Testis (tissue), 3 donors: ENCODE results near the gene RBM4. TPM values are rescaled to one million over a fixed set of nuclear protein-coding genes. Genes with fewer than 3 reads are reported as not detected.

ENCODE experiments used
- DNase-seq: peaks from one replicate; pipeline ENCODE4 v3.0.0-alpha.2; 2019
- H3K27ac ChIP-seq, 2 donors: fragments of 200-600 bp; sonication (generic); one replicate each; pipeline ENCODE4 v1.5.1; 2019
- H3K27me3 ChIP-seq: fragments of 200-600 bp; sonication (generic); one replicate; pipeline ENCODE4 v1.5.1; 2019
- H3K36me3 ChIP-seq: fragments of 200-600 bp; sonication (generic); one replicate; pipeline ENCODE4 v1.5.1; 2017; ENCODE audit warnings: low read depth; ENCODE audit errors: missing control alignments
- H3K4me1 ChIP-seq: fragments of 200-600 bp; sonication (generic); one replicate; pipeline ENCODE4 v1.5.1; 2019
- H3K4me3 ChIP-seq, 2 donors: fragments of 200-600 bp; sonication (generic); one replicate each; pipeline ENCODE4 v1.5.1; 2017 to 2019
- H3K9me3 ChIP-seq: fragments of 200-600 bp; sonication (generic); one replicate; pipeline ENCODE4 v1.5.1; 2017
- CTCF ChIP-seq, 3 experiments: fragments of 450-650 bp in 2 of 3; fragments of 200-600 bp in 1 of 3; sonication (generic) in 1 of 3; IDR thresholded peaks; one replicate each; pipeline ENCODE4 v1.5.1; 2016 to 2019; ENCODE audit warnings: antibody characterized with exemption in 3 of 3, mild to moderate bottlenecking in 2 of 3, moderate library complexity in 1 of 3
- POLR2A ChIP-seq: fragments of 450-650 bp; IDR thresholded peaks from one replicate; pipeline ENCODE4 v1.6.1; 2017; ENCODE audit warnings: antibody characterized with exemption, mild to moderate bottlenecking, moderate library complexity
- WGBS, 2 donors: methylation state at CpG; one replicate each; pipeline ENCODE4 v1.1.5; 2018; 5-methylcytosine and 5-hydroxymethylcytosine counted together
- intact Hi-C: fragments of 100-400 bp; cut with DNase I; formaldehyde crosslinking; loops from one replicate; pipeline ENCODE4 v1.15.1; 2023; ENCODE audit warnings: low total_unique reads
- polyA plus RNA-seq: library from polyadenylated mRNA; stranded (reverse); fragments of 350-450 nt; fragmentation: Illumina TruSeq; extraction: RNeasy Lipid Tissue Mini Kit (QIAGEN cat#74804); gene quantifications from one replicate; pipeline ENCODE4 v1.2.3, GENCODE V29; 2014; ENCODE audit warnings: low read depth, low replicate concordance; ENCODE audit not compliant: insufficient read depth
- total RNA-seq, 2 donors: library from RNA; depleted of rRNA; stranded (reverse); fragments of >200 nt; gene quantifications; one replicate each; pipeline ENCODE4 v1.2.3, GENCODE V29; 2016

RBM4 gene
- total and polyA plus RNA-seq, 3 donors from 2014 or later: 95.2 to 137 (median 123) TPM

DNA sequence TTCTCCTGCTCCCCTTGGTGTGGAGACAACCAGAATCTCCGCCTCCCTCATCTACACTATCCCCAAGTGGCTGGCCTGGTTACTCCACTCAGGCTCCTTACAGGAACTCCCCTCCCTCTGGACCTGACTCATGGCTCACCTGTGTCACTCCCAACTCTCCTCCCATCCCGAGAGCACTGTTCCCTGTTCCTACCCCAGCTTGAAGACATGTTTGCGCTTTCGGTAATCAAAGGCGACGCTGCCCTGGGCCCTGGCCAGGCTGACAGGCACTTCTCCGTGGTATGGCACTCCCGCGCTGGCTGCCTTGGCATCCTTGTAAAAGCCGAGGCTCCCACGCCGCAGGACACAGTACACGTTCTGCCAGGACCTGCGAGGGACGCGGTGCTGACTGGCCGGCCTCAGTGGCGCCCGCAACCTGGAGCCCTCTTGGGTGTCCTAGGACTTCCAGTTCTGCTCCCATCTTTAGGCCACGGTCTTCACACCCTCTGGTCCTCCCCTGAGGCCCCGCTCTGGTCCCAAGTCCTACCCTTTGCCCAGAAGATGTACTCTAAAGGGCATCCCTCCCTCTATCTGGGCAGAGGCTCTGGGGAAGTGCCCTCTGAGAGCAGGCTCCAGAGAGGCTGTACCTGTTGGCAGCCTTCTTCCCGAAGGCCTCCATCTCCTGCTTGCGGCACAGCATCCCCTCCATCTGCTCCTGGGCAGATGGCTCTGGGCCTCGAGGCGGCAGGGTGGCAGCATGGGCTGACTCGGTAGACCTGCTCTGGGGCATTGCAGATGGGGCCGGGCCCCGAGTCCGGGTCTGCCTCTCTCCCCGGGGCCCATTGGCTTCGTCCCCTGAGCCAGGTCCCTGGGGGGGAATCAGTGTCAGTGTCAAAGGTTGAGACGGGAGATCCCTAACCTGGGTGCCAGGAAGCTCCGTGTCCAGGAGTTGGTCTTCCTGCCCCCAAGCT is 48.6 kb downstream of the RBM4 start:
- H3K36me3 ChIP-seq: no peaks in the 10 kb centered on the region
- no peak overlapping the region for H3K4me3 ChIP-seq
- intact Hi-C loops: no loop called here
- 95 to 96% methylated on average over 5 to 33 of the region's 33 CpGs for WGBS, 2 donors
- DNase-seq: no peak
- no peaks in the 10 kb centered on the region for H3K27me3 ChIP-seq
- H3K27ac ChIP-seq: no peak overlapping the region
- no peaks in the 10 kb centered on the region for H3K9me3 ChIP-seq
- TF ChIP-seq CTCF (IDR thresholded peaks at IDR 0.05) (no peak), POLR2A (no peak)
- H3K4me1 ChIP-seq: no peaks in the 10 kb centered on the region

DNA sequence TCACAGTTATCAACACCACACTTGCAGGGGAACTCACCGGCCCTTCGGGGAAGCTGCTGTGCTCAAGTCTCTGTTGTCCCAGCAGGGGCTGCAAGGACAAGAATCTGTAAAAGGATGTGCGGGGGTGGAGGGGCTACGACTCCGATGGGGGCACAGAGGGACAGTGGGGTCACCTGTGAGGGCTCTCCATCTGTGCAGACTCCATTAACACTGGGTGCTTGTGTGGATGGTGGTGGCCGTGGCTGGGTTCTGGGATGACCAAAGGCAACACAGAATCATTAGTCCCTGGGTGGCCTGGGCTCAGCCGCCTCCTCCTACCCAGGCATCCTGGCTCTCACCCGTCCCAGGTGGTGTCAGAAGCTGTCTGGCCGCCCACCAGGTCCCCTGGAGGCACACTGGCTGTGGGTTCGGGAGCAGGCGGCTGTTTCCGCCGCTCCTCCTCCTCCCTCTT is 49.4 kb downstream of the RBM4 start:
- H3K4me3 ChIP-seq: no peak overlapping the region
- H3K27ac ChIP-seq: no peak overlapping the region
- no peaks in the 10 kb centered on the region for H3K27me3 ChIP-seq
- no peak for TF ChIP-seq CTCF (IDR thresholded peaks at IDR 0.05)
- no peak for TF ChIP-seq POLR2A
- H3K9me3 ChIP-seq: no peaks in the 10 kb centered on the region
- DNase-seq: no peak
- no peaks in the 10 kb centered on the region for H3K36me3 ChIP-seq
- no peaks in the 10 kb centered on the region for H3K4me1 ChIP-seq
- intact Hi-C loops: no loop called here
- WGBS, 2 donors: 90 to 94% methylated on average over 13 of the region's 13 CpGs

DNA sequence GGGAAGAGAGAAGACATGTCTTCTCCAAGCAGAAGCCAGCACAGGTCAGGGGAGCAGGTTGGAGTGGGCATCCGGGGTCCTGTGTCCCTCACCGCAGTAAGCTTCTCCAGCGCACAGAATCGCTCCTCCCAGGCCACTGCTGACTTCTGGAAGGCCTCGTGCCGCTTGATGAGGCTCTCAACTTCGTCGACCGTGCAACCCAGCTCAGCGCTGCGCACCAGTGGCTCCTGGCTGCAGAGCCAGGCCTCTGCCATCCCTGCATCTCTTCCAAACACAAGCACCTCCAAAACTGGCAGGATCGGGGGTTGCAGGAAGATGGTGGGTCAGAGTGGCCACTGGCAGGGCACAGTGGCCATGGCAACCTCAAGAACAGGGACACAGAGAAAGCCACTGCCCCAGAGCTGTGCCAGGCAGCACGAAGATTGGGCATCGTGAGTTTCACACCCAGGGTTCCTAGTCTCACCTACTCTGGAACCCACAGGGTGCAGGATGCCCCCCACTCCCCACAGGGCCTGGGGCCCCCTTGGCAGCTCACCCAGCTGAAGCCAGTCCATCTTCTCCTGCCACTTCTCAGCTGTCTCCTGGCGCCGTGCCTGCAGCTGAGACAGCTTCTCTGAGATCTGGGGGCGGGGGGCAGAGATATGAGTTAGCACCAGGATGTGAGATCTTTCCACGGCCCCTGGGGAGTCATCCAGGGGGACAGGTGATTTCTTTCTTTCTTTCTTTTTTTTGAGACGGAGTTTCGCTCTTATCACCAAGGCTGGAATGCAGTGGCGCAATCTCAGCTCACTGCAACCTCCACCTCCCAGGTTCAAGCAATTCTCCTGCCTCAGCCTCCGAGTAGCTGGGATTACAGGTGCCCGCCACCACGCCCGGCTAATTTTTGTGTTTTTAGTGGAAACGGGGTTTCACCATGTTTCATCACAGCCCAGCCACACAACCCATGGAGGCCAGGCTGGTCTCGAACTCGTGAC is 50.3 kb downstream of the RBM4 start:
- Histone ChIP-seq H3K4me1 (no peaks in the 10 kb centered on the region), H3K27me3 (no peaks in the 10 kb centered on the region), H3K9me3 (no peaks in the 10 kb centered on the region), H3K36me3 (no peaks in the 10 kb centered on the region), H3K4me3 (no peak overlapping the region), H3K27ac (no peak overlapping the region)
- intact Hi-C loops: no loop called here
- WGBS, 2 donors: 86 to 90% methylated on average over 27 to 28 of the region's 28 CpGs
- TF ChIP-seq CTCF (IDR thresholded peaks at IDR 0.05) (no peak), POLR2A (no peak)
- no peak for DNase-seq

DNA sequence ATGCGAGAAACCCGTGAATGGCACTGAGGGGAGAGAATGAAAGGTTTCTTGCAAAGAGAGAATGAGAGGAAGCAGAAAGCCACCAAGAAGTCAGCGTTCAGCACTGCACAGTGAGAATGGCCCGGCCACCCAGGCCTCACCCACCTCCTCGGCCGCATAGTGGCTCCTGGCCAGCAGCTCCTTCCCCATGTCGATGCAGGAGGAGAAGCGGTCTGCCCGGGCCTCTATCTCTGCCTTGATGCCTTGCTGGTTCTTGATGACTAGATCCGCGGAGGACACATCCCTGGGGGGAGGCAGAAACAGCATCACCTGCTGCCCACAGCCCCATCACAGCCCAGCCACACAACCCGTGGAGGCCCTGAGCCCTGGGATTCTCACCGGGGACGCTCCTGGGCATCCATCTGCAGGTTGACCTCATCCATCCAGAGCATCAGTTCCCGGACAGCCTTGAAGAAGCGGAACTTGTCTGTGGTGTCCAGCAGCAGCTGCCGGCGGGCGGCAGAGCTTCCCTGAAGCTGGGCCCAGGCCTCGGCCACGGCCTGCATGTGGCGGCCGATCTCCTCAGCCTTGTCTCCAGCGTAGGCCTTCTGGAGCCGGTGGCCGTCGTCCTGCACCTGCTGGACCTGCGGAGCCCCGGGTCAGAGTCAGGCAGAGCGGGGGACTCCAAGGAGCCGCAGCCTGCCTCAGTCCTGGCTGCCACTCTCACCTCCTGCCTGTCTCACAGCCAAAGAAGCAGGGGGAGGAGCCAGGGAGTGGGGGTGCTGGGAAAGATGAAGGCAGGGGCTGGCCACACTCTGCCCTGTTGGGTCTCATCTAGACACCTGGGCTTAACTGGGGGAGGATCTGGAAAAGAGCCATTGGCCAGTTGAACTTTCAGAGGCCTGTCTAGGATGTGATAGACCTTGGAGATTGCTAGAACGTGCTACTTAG is 51.4 kb downstream of the RBM4 start:
- intact Hi-C loops: loop anchor here (10.0 kb wide), 1 partner anchor 145 kb away; no protein-coding TSS in a partner anchor
- Histone ChIP-seq H3K27me3 (no peaks in the 10 kb centered on the region), H3K27ac (no peak overlapping the region), H3K36me3 (no peaks in the 10 kb centered on the region), H3K4me3 (no peak overlapping the region), H3K9me3 (no peaks in the 10 kb centered on the region), H3K4me1 (no peaks in the 10 kb centered on the region)
- no peak for TF ChIP-seq CTCF (IDR thresholded peaks at IDR 0.05)
- no peak for TF ChIP-seq POLR2A
- 87 to 95% methylated on average over 19 to 32 of the region's 32 CpGs for WGBS, 2 donors
- DNase-seq: no peak
